Heart left ventricle (tissue), 13 donors: ENCODE measurements around the gene CLEC4G.

Experiments used
- CTCF ChIP-seq, 12 donors: fragments of 200-600 bp; sonication (generic) in 4 of 12; IDR thresholded peaks; one replicate each; pipeline versions ENCODE4 v1.5.0 to v1.8.0; 2018 to 2022; ENCODE audit warnings: antibody characterized with exemption in 12 of 12, mild to moderate bottlenecking in 5 of 12
- POLR2A ChIP-seq, 2 donors: fragments of 450-650 bp; IDR thresholded peaks; one replicate each; pipeline ENCODE4 v1.6.1; 2017; ENCODE audit warnings: antibody characterized with exemption in 2 of 2, mild to moderate bottlenecking in 2 of 2, moderate library complexity in 2 of 2
- donor health status: ischemic (EF 13 %, LVEDD 7.1; RV severe dilation, severe dysfunction).
- donor health status: DM: no; HTN: yes; CAD: no.
- donor health status: DM: no; HTN: no; CAD: no.
- donor health status: ischemic (EF 25% LVEDD 6.9; RV normal size, moderate dysfunction).
- donor health status: ischemic (EF 25% LVEDD 5.7; RV mildly dilated, moderate dysfunction).
- donor health status: ischemic (EF 35%, LVEDD 5.7; RV mildly dilated, moderate dysfunction).
- donor health status: nonischemic (EF 11% LVEDD 7.7; RV severe dilation, severe dysfunction).
- donor health status: DM: yes; HTN: yes; CAD: no.
- donor health status: PGD.
- donor health status: ischemic (EF 29% LVEDD 5.4; RV normal size, mild dysfunction).
- donor health status: nonischemic (EF 23%, LVEDD 6.1; RV moderate dilation, normal function).

- TF ChIP-seq CTCF (IDR thresholded peaks at IDR 0.05): peak; percentile 84 to 99 (median 98)
- TF ChIP-seq POLR2A (IDR thresholded peaks at IDR 0.05): peak in 1 of 2 donors; percentile 86
These were observed 51.1 kb downstream of the CLEC4G start, which contains the start of gene TRAPPC5 for GRCh38 chr19:7680606-7681339.
